HG03280 (cell line): Measurements from ENCODE around the gene CLCA1.

Experiments
- ATAC-seq: cut with Tn5 transposase; IDR thresholded peaks from one replicate; pipeline ENCODE4 v1.9.1; 2021; ENCODE audit warnings: mild to moderate bottlenecking, moderate library complexity; ENCODE audit not compliant: unreplicated experiment

Gene CLCA1

GRCh38 chr1:86460998-86461397, 7.7 kb upstream of the CLCA1 start:
- ATAC-seq: no peak

- ATAC-seq: no peak
Measured at GRCh38 chr1:86461482-86461881, 7.2 kb upstream of the CLCA1 start.

- ATAC-seq: no peak
Measured at GRCh38 chr1:86464819-86465218, 3.9 kb upstream of the CLCA1 start.

GRCh38 chr1:86466109-86466844, 2.5 kb upstream of the CLCA1 start:
- no peak for ATAC-seq

GRCh38 chr1:86466986-86467385, 1.7 kb upstream of the CLCA1 start:
- no peak for ATAC-seq

GRCh38 chr1:86470859-86471258, 2.1 kb downstream of the CLCA1 start:
- ATAC-seq: peak; percentile 42

DNA sequence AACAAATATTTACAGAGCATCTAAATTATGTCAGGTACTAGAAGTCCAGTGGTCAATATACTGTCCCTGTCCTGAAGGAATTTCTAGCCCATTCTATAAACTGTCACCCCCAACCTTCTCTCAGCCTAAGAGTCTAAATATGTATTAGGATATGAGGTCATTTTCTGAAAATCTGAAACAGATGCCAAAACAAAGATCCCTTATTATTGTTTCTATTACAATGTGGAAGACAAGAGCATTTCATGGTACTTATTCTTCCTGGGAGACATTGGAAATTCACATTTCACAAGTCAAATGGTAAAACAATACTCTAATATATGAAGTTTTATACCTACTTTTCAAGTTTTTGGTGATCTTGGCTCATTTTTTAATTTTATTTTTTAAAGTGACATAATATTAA, 2.6 kb downstream of the CLCA1 start:
- ATAC-seq: no peak

GRCh38 chr1:86472152-86472551, 3.4 kb downstream of the CLCA1 start:
- ATAC-seq: no peak

DNA sequence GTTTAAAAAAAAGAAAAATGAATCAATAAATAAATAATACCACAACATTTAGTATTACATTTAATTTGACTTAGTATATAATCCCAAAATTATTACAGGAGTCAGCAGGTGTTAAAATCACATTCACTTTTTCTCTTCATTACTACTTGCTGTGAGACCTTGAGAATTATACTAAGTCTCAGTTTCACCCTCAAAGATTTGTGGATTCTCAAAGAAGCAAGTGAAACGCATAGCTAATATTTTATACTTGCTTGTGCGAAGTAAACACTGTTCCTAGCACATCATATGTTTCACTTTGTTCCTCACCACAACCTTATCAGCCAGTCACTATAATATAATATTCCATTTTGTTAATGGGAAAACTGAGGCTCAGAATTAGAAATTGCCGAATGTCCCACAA, 4.0 kb downstream of the CLCA1 start:
- ATAC-seq: peak; percentile 48

- ATAC-seq: no peak
Measured at GRCh38 chr1:86477256-86477655, 8.5 kb downstream of the CLCA1 start.

- no peak for ATAC-seq
Measured at GRCh38 chr1:86477682-86478081, 9.0 kb downstream of the CLCA1 start.

DNA sequence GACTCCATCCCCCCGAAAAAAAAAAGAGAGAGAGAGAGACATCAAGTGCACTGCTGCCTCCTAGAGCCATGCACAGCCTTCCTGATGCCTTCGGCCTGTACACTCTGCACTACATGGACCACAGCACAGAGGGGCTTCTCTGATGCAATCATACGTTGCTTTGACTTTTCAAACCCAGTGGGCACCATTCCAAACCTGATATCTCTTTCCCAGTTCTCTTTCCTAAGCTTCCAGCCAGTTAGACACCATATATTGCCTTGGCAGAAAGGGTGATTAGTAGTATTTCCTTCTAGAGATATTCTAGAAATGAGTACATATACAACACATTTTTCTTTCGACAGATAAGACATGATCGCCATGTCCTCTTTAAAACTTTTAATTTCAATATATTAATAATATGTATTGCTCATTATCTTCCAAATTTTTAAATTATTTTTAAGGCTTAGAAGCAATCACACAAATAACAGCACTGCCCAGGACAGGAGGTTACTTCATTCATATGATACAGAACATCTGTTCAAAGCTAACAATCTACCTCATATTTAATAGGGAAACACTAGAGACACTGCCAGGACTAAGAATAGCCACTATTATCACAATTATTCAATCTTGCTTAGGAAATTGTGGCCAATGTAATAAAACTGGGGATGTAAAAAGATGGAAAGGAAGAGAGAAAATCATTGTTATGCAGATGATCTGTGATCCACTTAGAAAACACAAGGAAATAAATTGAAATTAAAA, 9.9 kb downstream of the CLCA1 start:
- no peak for ATAC-seq

GRCh38 chr1:86481966-86482365, 13.2 kb downstream of the CLCA1 start:
- ATAC-seq: no peak

DNA sequence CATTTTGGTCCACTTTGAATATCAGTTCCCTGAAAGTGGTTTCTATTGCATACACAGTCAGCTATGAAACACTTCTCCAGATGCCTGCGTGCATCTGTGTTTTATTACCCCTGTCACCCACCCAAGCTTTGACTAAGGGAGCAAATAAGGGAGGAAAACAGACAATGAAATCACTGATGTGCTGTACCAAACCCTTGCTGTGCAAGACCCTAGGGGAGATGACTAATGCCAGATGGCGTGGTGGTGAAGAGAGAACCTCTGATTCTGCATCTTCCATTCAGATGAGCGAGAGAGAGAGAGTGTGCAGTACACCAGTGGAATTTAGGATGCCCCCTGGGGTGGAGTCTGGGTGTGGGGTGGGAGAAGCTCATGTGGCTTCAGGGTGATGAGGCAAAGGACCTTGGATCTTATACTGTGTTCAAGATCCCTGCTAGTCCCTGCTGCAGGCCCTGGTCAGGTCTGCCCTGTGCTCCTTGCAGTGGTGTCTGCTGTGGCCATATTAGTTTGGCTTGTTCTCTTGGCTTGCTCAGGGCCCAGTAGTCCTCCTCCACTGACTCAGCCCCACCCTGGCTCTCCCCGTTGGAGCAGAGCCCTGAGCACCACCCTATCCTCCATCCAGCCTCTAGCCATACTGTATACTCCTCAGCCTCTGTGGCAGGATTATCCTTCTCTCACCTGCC, 18.5 kb downstream of the CLCA1 start:
- no peak for ATAC-seq

- ATAC-seq: no peak
Measured at GRCh38 chr1:86487811-86488141, 19.0 kb downstream of the CLCA1 start.

DNA sequence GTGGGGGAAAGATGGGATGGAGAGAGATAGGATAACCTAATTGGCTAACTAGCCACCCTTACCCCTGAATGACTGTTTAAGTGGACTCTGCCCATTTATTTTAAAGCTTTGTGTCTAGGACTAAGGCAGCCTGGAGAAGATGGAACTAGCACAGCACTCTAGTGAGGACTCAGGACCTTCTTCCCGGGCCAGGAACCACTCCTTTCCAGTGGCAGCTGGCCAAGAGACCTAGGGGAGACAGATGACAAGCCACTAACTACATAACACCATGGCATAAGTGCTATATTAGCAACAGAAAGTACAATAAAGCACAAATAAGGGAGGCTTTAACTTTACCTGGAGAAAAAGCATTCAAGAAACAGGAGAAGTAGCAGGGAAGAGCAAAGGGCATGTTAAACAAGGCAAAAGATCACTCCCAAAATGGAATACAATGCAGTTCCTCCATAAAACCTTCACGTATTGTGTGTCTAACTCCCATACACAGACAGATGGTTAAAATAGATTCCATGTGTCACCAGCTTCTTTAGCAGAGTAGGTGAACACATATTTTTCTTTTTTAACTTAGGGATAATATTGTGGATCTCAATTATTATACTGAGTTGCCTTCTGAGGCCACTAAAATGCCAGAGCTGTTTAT, 20.6 kb downstream of the CLCA1 start:
- ATAC-seq: no peak

GRCh38 chr1:86491171-86491950, 22.6 kb downstream of the CLCA1 start:
- no peak for ATAC-seq

DNA sequence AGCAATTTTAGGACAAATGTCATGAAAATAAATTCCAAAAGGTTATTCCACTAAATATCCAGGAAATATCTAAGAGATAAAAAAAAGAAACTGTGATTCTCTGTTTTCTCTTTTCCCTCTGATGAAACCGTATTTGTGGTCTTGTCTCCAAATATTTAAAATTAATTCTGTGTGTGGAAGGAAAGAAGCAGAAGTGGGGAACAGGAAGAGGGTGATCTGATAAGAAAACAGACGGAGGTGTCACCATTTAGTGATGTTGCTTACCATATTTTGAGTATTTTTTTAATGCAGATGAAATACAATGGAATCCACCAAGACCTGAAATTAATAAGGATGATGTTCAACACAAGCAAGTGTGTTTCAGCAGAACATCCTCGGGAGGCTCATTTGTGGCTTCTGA, 29.6 kb downstream of the CLCA1 start:
- ATAC-seq: no peak

DNA sequence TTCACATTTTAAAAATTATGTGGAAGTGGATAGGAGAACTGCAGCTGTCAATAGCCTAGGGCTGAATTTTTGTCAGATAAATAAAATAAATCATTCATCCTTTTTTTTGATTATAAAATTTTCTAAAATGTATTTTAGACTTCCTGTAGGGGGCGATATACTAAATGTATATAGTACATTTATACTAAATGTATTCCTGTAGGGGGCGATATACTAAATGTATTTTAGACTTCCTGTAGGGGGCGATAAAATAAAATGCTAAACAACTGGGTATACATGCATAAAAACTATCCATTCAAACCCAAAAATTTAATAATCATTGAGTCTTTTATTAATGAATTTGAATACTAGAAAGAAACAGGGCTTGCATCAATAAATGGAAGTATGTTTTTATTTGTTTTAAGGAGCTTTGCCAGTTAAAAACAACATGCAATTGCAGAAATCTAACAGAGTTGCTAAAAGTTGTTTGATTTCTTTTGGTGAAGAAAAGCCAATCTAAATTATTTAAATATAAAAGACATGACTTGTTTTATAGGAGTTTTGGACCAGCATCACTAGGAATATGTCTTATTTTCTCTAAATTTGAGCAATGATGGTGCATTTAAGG, 31.4 kb downstream of the CLCA1 start:
- ATAC-seq: no peak

- ATAC-seq: no peak
Measured at GRCh38 chr1:86500714-86501113, 32.0 kb downstream of the CLCA1 start.
